CD4-positive, alpha-beta T cell treated with Interleukin-2 at 100 ng/mL for 4 hours (primary cell): ENCODE data around the gene SIK1.

ENCODE experiments used
- DNase-seq: peaks from one replicate; pipeline ENCODE4 v3.0.0-alpha.2; 2020; ENCODE audit warnings: low spot score

SIK1 gene

DNA sequence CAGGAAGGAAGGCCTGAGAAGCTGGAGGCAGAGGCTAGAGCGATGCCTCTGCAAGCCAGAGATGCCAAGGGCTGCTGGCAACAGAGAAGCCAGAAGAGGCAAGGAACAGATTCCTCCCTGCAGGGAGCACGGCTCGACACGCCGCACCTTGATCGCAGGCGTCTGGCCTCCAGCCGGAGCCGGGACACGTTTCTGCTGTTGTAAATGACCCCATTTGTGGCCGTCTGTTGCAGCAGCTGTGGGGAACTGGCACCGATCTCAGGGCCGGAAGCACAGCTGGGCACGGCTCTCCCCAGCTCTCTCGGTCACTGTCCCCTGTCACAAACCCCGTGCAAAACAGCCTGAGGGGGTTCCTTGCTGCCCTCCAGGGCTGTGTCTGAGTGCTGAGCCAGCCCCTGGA, 59.6 kb downstream of the SIK1 start:
- DNase-seq = no peak

DNA sequence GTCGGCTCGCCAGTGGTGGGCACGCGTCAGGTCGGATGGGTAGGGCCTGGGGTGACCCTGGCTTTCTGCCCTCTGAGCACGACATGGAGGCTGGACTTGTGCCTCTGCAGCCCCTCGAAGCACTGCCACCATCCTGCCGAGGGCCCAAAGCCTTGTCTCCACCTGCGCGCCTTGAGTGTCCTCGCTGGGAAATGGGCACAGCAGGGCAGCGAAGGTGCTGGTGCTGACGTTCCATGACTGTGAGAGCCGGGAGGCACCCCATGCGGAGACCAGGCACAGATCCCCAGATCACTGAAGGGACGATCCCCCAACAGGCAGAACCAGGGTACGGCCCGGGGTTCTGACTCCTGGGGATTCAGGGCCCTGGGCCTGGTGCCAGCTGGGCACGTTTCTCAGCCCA, 60.3 kb downstream of the SIK1 start:
- DNase-seq = no peak

DNA sequence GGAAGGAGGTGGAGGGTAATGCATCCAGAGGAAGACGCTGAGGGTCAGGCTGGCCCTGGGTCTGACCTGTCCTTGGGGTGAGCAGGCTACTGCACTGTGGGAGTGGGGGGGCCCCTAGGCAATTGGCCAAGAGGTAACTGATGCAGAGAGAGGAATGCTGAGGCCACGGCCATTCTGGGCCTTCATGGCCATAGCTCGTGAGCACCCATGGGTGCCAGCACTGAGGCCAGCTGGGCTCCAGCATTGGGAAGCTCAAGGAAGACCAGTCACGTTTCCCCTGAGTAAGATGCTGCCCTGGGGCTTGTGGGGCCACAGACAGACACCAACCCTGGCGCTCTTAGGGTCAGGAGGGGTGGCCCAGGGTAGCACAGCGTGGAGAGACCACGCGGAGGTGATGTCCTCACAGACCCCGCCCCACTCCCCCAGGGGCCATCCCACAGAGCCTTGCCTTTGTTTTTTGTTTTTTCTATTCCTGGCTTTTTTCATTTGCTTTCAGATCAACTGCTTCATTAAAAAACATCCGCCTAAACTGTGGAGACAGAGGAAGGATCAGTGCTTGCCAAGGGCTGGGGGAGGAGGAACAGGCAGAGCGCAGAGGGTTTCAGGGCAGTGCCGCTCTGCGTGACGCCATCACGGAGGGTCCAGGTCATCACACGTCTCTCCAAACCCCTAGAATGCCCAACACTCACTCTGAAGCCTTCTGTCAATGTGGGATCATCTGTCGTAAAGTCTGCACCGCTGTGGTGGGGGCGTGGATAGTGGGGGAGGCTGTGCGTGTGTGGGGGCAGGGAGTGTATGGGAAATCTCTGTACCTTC, 61.1 kb downstream of the SIK1 start:
- no peak for DNase-seq

DNA sequence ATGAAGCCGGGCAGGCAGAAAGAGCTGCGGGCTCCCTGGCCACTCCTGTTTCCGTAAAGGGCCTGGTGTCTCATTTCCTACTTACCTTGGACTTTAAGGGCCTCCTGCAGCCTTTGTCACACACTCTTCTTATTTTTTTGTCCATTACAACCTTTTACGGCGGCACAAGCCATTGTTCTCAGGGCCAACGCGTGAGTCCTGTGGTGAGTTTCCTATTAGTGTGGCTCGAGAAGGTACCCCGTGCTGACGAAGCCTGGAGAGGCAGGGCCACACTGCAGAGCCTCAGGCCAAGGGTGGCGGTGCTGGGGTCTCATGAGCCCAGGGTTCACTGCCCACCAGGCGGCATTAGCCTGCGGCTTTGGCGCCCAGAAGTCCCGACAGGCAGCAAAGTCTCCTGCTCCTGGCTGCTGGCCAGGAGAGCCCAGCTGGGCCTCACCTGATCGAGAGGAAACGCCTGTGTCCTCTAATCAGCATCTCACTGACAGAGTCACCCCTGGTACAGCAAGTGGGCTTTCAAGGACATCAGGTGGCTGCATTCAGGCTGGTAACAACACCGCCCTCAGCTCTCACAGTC, 62.0 kb downstream of the SIK1 start:
- DNase-seq = no peak
